Suprapubic skin (tissue), 4 donors: ENCODE results near the gene DPM2. TPM values are rescaled to one million over a fixed set of nuclear protein-coding genes. Genes with fewer than 3 reads are reported as not detected.
A peak's percentile ranks its signal among the peaks of the same experiment; 100 is the strongest.

ENCODE experiments used
- DNase-seq, 2 donors: peaks; one replicate each; pipeline ENCODE4 v3.0.0-alpha.2; 2019; ENCODE audit warnings: low spot score in 2 of 2
- H3K27ac ChIP-seq: fragments of 200-600 bp; sonication (generic); one replicate; pipeline ENCODE4 v1.5.1; 2019
- H3K27me3 ChIP-seq: fragments of 200-600 bp; sonication (generic); one replicate; pipeline ENCODE4 v1.5.1; 2019
- H3K36me3 ChIP-seq: fragments of 200-600 bp; sonication (generic); one replicate; pipeline ENCODE4 v1.5.1; 2019
- H3K4me1 ChIP-seq: fragments of 200-600 bp; sonication (generic); one replicate; pipeline ENCODE4 v1.5.1; 2019
- H3K4me3 ChIP-seq: fragments of 200-600 bp; sonication (generic); one replicate; pipeline ENCODE4 v1.5.1; 2019; ENCODE audit warnings: mild to moderate bottlenecking
- H3K9me3 ChIP-seq: fragments of 200-600 bp; sonication (generic); one replicate; pipeline ENCODE4 v1.5.1; 2019
- EP300 ChIP-seq: sonication (generic); formaldehyde crosslinking; IDR thresholded peaks from one replicate; pipeline ENCODE4 v1.6.1; 2017; ENCODE audit warnings: antibody characterized with exemption
- POLR2A ChIP-seq, 2 donors: fragments of 450-650 bp; IDR thresholded peaks; one replicate each; pipeline ENCODE4 v1.6.1; 2017; ENCODE audit warnings: antibody characterized with exemption in 2 of 2, mild to moderate bottlenecking in 2 of 2, moderate library complexity in 2 of 2
- POLR2AphosphoS5 ChIP-seq, 3 donors: sonication (generic); formaldehyde crosslinking; IDR thresholded peaks; one replicate each; pipeline ENCODE4 v1.6.1; 2017; ENCODE audit warnings: antibody characterized with exemption in 3 of 3
- WGBS: methylation state at CpG from one replicate; pipeline ENCODE4 v1.1.5; 2018; 5-methylcytosine and 5-hydroxymethylcytosine counted together
- total RNA-seq, 4 donors: library from RNA; depleted of rRNA; stranded (reverse); fragments of >200 nt; gene quantifications; one replicate each; pipeline ENCODE4 v1.1.0, GENCODE V29; 2016
- TF ChIP-seq, protein P1 (sequence below), 2 donors: fragments of 200-600 bp in 1 of 2; fragments of 450-650 bp in 1 of 2; sonication (generic) in 1 of 2; IDR thresholded peaks; one replicate each; pipeline ENCODE4 v1.5.1; 2016 to 2019; ENCODE audit warnings: antibody characterized with exemption in 2 of 2, mild to moderate bottlenecking in 1 of 2, moderate library complexity in 1 of 2

DPM2 gene, protein sequence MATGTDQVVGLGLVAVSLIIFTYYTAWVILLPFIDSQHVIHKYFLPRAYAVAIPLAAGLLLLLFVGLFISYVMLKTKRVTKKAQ
- 10 to 100 TPM; 19.4 to 39.7 (median 30.6) TPM for total RNA-seq

- Histone ChIP-seq H3K27ac (peak within 1 kb of the TSS; percentile 55), H3K9me3 (no peaks in the 10 kb centered on the region), H3K4me3 (peak within 1 kb of the TSS; percentile 81), H3K36me3 (peaks cover 23% of the 10 kb centered on the region), H3K4me1 (peaks cover 41% of the 10 kb centered on the region), H3K27me3 (no peaks in the 10 kb centered on the region)
- no peak for DNase-seq
- WGBS: 9% methylated on average over 33 of the region's 60 CpGs
- TF ChIP-seq POLR2A (IDR thresholded peaks at IDR 0.05): peak in 1 of 2 donors; percentile 34
- TF ChIP-seq POLR2AphosphoS5 (IDR thresholded peaks at IDR 0.05): peak in 1 of 3 donors; percentile 84
- TF ChIP-seq, protein P1, sequence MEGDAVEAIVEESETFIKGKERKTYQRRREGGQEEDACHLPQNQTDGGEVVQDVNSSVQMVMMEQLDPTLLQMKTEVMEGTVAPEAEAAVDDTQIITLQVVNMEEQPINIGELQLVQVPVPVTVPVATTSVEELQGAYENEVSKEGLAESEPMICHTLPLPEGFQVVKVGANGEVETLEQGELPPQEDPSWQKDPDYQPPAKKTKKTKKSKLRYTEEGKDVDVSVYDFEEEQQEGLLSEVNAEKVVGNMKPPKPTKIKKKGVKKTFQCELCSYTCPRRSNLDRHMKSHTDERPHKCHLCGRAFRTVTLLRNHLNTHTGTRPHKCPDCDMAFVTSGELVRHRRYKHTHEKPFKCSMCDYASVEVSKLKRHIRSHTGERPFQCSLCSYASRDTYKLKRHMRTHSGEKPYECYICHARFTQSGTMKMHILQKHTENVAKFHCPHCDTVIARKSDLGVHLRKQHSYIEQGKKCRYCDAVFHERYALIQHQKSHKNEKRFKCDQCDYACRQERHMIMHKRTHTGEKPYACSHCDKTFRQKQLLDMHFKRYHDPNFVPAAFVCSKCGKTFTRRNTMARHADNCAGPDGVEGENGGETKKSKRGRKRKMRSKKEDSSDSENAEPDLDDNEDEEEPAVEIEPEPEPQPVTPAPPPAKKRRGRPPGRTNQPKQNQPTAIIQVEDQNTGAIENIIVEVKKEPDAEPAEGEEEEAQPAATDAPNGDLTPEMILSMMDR (IDR thresholded peaks at IDR 0.05): no peak
- TF ChIP-seq EP300: no peak
Measured at GRCh38 chr9:127937388-127938297, at the start of gene DPM2. DPM2 (minus strand) TSS chr9:127937854; CDS start chr9:127937820, 34 bp downstream.

DNA sequence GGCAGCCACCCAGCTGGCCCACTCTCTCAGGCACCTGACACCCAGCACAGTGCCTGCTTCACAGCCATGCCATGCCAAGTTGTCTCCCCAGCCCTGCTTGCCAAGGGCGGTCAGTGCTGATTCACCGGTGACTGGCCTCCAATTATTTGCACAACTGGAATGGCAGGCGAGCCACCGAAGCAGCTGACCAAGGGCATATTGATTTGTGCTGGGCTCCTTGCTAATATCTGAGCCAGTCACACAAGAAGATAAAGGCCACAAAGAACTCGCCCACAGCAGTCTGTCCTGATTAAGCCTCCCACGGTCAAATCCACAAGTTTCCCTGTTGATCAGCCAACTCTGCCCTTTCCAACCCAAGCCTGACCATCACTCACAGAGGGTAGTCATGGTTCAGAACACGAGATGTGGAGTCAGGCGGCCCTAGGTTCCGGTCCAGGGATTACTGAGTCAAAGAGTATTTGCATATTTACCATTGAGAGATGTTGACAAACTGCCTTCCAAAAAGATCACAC, 49.5 kb upstream of the DPM2 start:
- H3K27ac ChIP-seq: no peak overlapping the region

GRCh38 chr9:127985011-127985410, 47.4 kb upstream of the DPM2 start:
- Histone ChIP-seq H3K4me1 (peaks cover 17% of the 10 kb centered on the region), H3K36me3 (no peaks in the 10 kb centered on the region), H3K9me3 (no peaks in the 10 kb centered on the region), H3K27me3 (no peaks in the 10 kb centered on the region), H3K4me3 (no peak overlapping the region), H3K27ac (no peak overlapping the region)
- 93% methylated on average over 3 of the region's 3 CpGs for WGBS
- DNase-seq: no peak
- TF ChIP-seq, protein P1 (IDR thresholded peaks at IDR 0.05): no peak
- TF ChIP-seq EP300: no peak
- no peak for TF ChIP-seq POLR2A (IDR thresholded peaks at IDR 0.05)
- TF ChIP-seq POLR2AphosphoS5 (IDR thresholded peaks at IDR 0.05): no peak

More for the DNA sequence above, 49.5 kb upstream of the DPM2 start:
- no peak for DNase-seq
- peaks cover 10% of the 10 kb centered on the region for H3K4me1 ChIP-seq
- H3K36me3 ChIP-seq: no peaks in the 10 kb centered on the region
- no peaks in the 10 kb centered on the region for H3K27me3 ChIP-seq
- TF ChIP-seq POLR2AphosphoS5 (IDR thresholded peaks at IDR 0.05) (no peak), POLR2A (IDR thresholded peaks at IDR 0.05) (no peak), EP300 (no peak)
- TF ChIP-seq, protein P1 (IDR thresholded peaks at IDR 0.05): no peak
- no peak overlapping the region for H3K4me3 ChIP-seq
- 82% methylated on average over 8 of the region's 9 CpGs for WGBS
- no peaks in the 10 kb centered on the region for H3K9me3 ChIP-seq

- Histone ChIP-seq H3K4me3 (no peak overlapping the region), H3K36me3 (no peaks in the 10 kb centered on the region), H3K27ac (no peak overlapping the region), H3K9me3 (no peaks in the 10 kb centered on the region), H3K27me3 (no peaks in the 10 kb centered on the region), H3K4me1 (peaks cover 28% of the 10 kb centered on the region)
- TF ChIP-seq POLR2AphosphoS5 (IDR thresholded peaks at IDR 0.05) (no peak), EP300 (no peak), POLR2A (IDR thresholded peaks at IDR 0.05) (no peak)
- TF ChIP-seq, protein P1 (IDR thresholded peaks at IDR 0.05): no peak
- WGBS: 93% methylated on average over 9 of the region's 9 CpGs
- no peak for DNase-seq
Measured at GRCh38 chr9:127983847-127984289, 46.2 kb upstream of the DPM2 start.

DNA sequence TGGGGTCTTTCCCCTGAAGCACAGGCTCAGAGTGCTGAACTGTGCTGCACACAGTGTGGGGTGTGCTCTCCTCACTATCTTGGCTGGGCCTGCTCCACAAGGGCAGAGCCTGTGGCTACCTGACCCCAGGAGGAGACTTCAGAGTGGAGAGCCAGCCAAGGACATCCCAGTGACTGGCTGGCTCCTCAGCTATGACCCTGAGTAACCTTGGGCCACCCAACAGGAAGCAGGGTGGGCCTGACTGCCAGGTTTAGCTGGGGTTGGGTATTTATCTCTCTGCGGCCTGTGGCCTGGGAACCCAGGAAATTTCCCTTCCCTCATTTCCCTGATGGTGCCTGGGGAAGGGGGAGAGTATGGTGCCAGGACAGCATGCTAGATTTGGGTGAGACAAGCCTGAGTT, 45.3 kb upstream of the DPM2 start:
- no peak for TF ChIP-seq EP300
- TF ChIP-seq POLR2AphosphoS5 (IDR thresholded peaks at IDR 0.05): no peak
- TF ChIP-seq, protein P1 (IDR thresholded peaks at IDR 0.05): no peak
- TF ChIP-seq POLR2A (IDR thresholded peaks at IDR 0.05): no peak
- DNase-seq: no peak
- no peaks in the 10 kb centered on the region for H3K9me3 ChIP-seq
- WGBS: 86% methylated on average over 1 of the region's 1 CpG
- no peak overlapping the region for H3K27ac ChIP-seq
- no peak overlapping the region for H3K4me3 ChIP-seq
- H3K36me3 ChIP-seq: no peaks in the 10 kb centered on the region
- H3K27me3 ChIP-seq: no peaks in the 10 kb centered on the region
- peaks cover 37% of the 10 kb centered on the region for H3K4me1 ChIP-seq
